ENCODE results near the gene RPS6KL1. TPM values are rescaled to one million over a fixed set of nuclear protein-coding genes. Genes with fewer than 3 reads are reported as not detected.

RPS6KL1 gene
- total and polyA plus RNA-seq, 4 donors: 1.1 to 5.9 (median 3.8) TPM

- Histone ChIP-seq H3K9me3 (ENCODE audit: control insufficient read depth in 4 of 4, low read length in 3 of 4) (no peaks in the 10 kb centered on the region), H3K27ac (ENCODE audit: low read depth in 1 of 2, low read length in 2 of 2) (peak overlapping the region; percentile 67 to 85), H3K4me3 (ENCODE audit: low read depth in 1 of 3, low read length in 3 of 3) (peak overlapping the region; percentile 84 to 95 (median 91)), H3K27me3 (ENCODE audit: control insufficient read depth in 4 of 4, insufficient read depth in 4 of 4, low read length in 3 of 4) (no peaks in the 10 kb centered on the region), H3K4me1 (ENCODE audit: control insufficient read depth in 4 of 4, insufficient read depth in 4 of 4, low read length in 3 of 4) (peaks cover 16 to 29% (median 23%) of the 10 kb centered on the region in 4 donors), H3K36me3 (ENCODE audit: control insufficient read depth in 4 of 4, insufficient read depth in 3 of 4, low read depth in 1 of 4, low read length in 3 of 4) (peaks cover 0 to 6% (median 3%) of the 10 kb centered on the region in 4 donors), H3K9ac (ENCODE audit: low read depth in 1 of 2, low read length in 2 of 2) (peak overlapping the region; percentile 93 to 98)
- WGBS: under 1% methylated on average over 49 of the region's 49 CpGs
- TF ChIP-seq MAX (IDR thresholded peaks at IDR 0.05) (no peak), NR2F2 (IDR thresholded peaks at IDR 0.05) (no peak)
- peak; percentile 69 for DNase-seq (ENCODE audit: low spot score)
Observed at GRCh38 chr14:74882103-74882920, 40.7 kb downstream of the RPS6KL1 start.

- Histone ChIP-seq H3K4me1 (ENCODE audit: control insufficient read depth in 4 of 4, insufficient read depth in 4 of 4, low read length in 3 of 4) (peaks cover 16 to 29% (median 23%) of the 10 kb centered on the region in 4 donors), H3K9me3 (ENCODE audit: control insufficient read depth in 4 of 4, low read length in 3 of 4) (no peaks in the 10 kb centered on the region), H3K9ac (ENCODE audit: low read depth in 1 of 2, low read length in 2 of 2) (peak within 1 kb of the TSS; percentile 93 to 98), H3K4me3 (ENCODE audit: low read depth in 1 of 3, low read length in 3 of 3) (peak within 1 kb of the TSS; percentile 84 to 95 (median 91)), H3K27ac (ENCODE audit: low read depth in 1 of 2, low read length in 2 of 2) (peak within 1 kb of the TSS; percentile 67 to 85), H3K36me3 (ENCODE audit: control insufficient read depth in 4 of 4, insufficient read depth in 3 of 4, low read depth in 1 of 4, low read length in 3 of 4) (peaks cover 0 to 6% (median 3%) of the 10 kb centered on the region in 4 donors), H3K27me3 (ENCODE audit: control insufficient read depth in 4 of 4, insufficient read depth in 4 of 4, low read length in 3 of 4) (no peaks in the 10 kb centered on the region)
- TF ChIP-seq RXRA (IDR thresholded peaks at IDR 0.05) (peak in 1 of 2 donors; percentile 50), TAF1 (conservative IDR thresholded peaks at IDR 0.05) (no peak), SP1 (IDR thresholded peaks at IDR 0.05) (peak; percentile 52), EGR1 (IDR thresholded peaks at IDR 0.05; ENCODE audit: low read depth in 2 of 2) (peak in 1 of 2 donors; percentile 69), RAD21 (IDR thresholded peaks at IDR 0.05) (peak in 1 of 2 donors; percentile 34), GABPA (IDR thresholded peaks at IDR 0.05 in 1 of 2, conservative IDR thresholded peaks at IDR 0.05 in 1 of 2) (peak; percentile 92 to 97), HNF4G (IDR thresholded peaks at IDR 0.05) (no peak), YY1 (IDR thresholded peaks at IDR 0.05) (peak; percentile 74), REST (IDR thresholded peaks at IDR 0.05) (peak; percentile 36), HNF4A (conservative IDR thresholded peaks at IDR 0.05) (peak; percentile 3 to 50), ATF3 (IDR thresholded peaks at IDR 0.05) (no peak), MAX (IDR thresholded peaks at IDR 0.05) (peak; percentile 33)
- under 1% methylated on average over 53 of the region's 53 CpGs for WGBS
- DNase-seq (ENCODE audit: low spot score): peak; percentile 92
Observed at GRCh38 chr14:74881431-74882102, 41.5 kb downstream of the RPS6KL1 start, which contains the start of gene DLST. Gene DLST (plus strand): TSS chr14:74881916. CDS start chr14:74881954, 38 bp downstream.
